ENCODE data around the gene DBP. TPM values are rescaled to one million over a fixed set of nuclear protein-coding genes. Genes with fewer than 3 reads are reported as not detected.
"Not testable (repeated sequence)": the region's sequence is repeated elsewhere in the genome, so short reads cannot be mapped to it uniquely, and the experiment has no call there.

Gene DBP
- total RNA-seq, 1 experiment from 2014 or later: 12.6 TPM

DNA sequence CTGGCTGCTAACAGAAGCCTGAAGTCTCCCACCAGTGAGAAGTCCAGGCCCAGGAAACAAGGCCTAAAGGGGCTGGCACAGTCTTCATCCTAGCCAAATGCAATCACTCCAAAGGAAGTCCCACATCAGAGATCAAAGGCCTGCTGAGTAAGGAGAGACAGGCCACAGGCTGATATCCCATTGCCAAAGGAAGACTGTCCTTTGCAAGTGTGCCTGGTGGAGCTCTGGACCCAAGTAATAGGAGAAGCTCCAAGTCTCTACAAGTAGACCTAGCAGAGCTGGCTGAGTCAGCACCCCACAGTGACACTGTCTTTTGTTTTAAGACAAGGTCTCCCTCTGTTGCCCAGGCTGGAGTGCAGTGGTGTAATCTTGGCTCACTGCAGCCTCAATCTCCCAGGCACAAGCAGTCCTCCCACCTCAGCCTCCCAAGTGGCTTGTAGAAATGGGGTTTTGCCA lies 4.5 kb downstream of the DBP start:
- no peak overlapping the region for H2BK12ac ChIP-seq (ENCODE audit: insufficient read length, low read depth, low read length)
- no peaks in the 10 kb centered on the region for H3K9me3 Mint-ChIP-seq
- H3K4me1 ChIP-seq (ENCODE audit: insufficient read depth, low read length): peaks cover 7% of the 10 kb centered on the region; the same call in 1 of the 2 replicates
- H3K4me1 Mint-ChIP-seq: peaks cover 24 to 44% of the 10 kb centered on the region in 2 experiments
- no peak overlapping the region for H4K5ac ChIP-seq (ENCODE audit: insufficient read length, low read depth, low read length)
- H4K20me1 ChIP-seq (ENCODE audit: control insufficient read depth, insufficient read depth, insufficient read length): no peaks in the 10 kb centered on the region
- no peak overlapping the region for H2BK5ac ChIP-seq (ENCODE audit: insufficient read length, low read length)
- no peak overlapping the region; a peak in 1 of 7 replicates for H3K27ac Mint-ChIP-seq
- H3K9me3 ChIP-seq (ENCODE audit: control insufficient read depth, low read depth, low read length): no peaks in the 10 kb centered on the region
- H2BK120ac ChIP-seq (ENCODE audit: low read depth, low read length, poor library complexity, severe bottlenecking): no peak overlapping the region
- DNase-seq: no peak
- no peaks in the 10 kb centered on the region for H3K79me2 ChIP-seq (ENCODE audit: insufficient read depth, low read length)
- H3K4me3 Mint-ChIP-seq: no peak overlapping the region; a peak in 1 of 5 replicates
- H2AK5ac ChIP-seq (ENCODE audit: insufficient read length, low read length): no peak overlapping the region
- H3K23ac ChIP-seq (ENCODE audit: insufficient read length, low read depth, low read length): no peak overlapping the region
- H3K4ac ChIP-seq (ENCODE audit: low read depth, low read length): no peak overlapping the region
- no peak overlapping the region for H3K14ac ChIP-seq (ENCODE audit: insufficient read depth, low read length)
- H2AFZ ChIP-seq (ENCODE audit: low read length): no peak overlapping the region
- peaks cover 3 to 21% (median 14%) of the 10 kb centered on the region in 3 experiments; a peak in 6 of 7 replicates for H3K36me3 Mint-ChIP-seq (ENCODE audit: insufficient read depth in 1 of 3, low read depth in 3 of 3)
- H3K18ac ChIP-seq (ENCODE audit: insufficient read length, low read depth, low read length): no peak overlapping the region
- H3K23me2 ChIP-seq (ENCODE audit: insufficient read length, low read depth, low read length, poor library complexity, severe bottlenecking): peaks cover 32% of the 10 kb centered on the region
- H3K79me1 ChIP-seq (ENCODE audit: insufficient read depth, low read depth, low read length, poor library complexity, severe bottlenecking): no peaks in the 10 kb centered on the region
- H3K56ac ChIP-seq (ENCODE audit: insufficient read length, low read depth, low read length): no peak overlapping the region
- peaks cover 4% of the 10 kb centered on the region for H3K27me3 Mint-ChIP-seq (ENCODE audit: low read depth)
- H3K27me3 ChIP-seq (ENCODE audit: insufficient read depth, low read length): no peaks in the 10 kb centered on the region; the same call in 1 of the 2 replicates
- H3T11ph ChIP-seq (ENCODE audit: low read length): no peak overlapping the region
- no peak overlapping the region for H3K27ac ChIP-seq (ENCODE audit: insufficient read length, low read depth, low read length)
- TF ChIP-seq, protein P1, sequence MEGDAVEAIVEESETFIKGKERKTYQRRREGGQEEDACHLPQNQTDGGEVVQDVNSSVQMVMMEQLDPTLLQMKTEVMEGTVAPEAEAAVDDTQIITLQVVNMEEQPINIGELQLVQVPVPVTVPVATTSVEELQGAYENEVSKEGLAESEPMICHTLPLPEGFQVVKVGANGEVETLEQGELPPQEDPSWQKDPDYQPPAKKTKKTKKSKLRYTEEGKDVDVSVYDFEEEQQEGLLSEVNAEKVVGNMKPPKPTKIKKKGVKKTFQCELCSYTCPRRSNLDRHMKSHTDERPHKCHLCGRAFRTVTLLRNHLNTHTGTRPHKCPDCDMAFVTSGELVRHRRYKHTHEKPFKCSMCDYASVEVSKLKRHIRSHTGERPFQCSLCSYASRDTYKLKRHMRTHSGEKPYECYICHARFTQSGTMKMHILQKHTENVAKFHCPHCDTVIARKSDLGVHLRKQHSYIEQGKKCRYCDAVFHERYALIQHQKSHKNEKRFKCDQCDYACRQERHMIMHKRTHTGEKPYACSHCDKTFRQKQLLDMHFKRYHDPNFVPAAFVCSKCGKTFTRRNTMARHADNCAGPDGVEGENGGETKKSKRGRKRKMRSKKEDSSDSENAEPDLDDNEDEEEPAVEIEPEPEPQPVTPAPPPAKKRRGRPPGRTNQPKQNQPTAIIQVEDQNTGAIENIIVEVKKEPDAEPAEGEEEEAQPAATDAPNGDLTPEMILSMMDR (conservative IDR thresholded peaks at IDR 0.05): no peak
- no peak overlapping the region for H2BK20ac ChIP-seq (ENCODE audit: low read depth, low read length, poor library complexity, severe bottlenecking)
- no peak overlapping the region for H4K91ac ChIP-seq (ENCODE audit: insufficient read length, low read depth, low read length)
- no peak overlapping the region for H3K4me2 ChIP-seq (ENCODE audit: insufficient read depth, insufficient read length, low read length)
- H3K9ac ChIP-seq (ENCODE audit: extremely low read depth, insufficient read length, low read length): no peak overlapping the region
- no peak overlapping the region for H2BK15ac ChIP-seq (ENCODE audit: low read depth, low read length)
- H4K8ac ChIP-seq (replicated peaks; ENCODE audit: insufficient read length, low read depth, low read length): no peak overlapping the region

DNA sequence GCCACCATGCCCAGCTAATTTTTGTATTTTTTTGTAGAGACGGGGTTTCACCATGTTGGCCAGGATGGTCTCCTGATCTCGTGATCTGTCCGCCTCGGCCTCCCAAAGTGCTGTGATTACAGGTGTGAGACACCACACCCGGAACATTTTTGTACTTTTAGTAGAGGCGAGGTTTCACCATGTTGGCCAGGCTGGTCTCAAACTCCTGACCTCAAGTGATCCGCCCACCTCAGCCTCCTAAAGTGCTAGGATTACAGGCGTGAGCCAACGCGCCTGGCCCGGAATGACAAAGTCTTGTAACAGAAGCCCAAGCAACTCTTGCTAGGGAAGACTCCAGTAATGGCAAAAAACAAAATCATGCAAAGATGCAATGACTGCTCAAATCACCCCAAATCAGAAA lies 4.9 kb downstream of the DBP start:
- not testable (repeated sequence) for H3T11ph ChIP-seq (ENCODE audit: low read length); H3K27me3 ChIP-seq (ENCODE audit: insufficient read depth, low read length)

More for the DNA sequence above, 4.9 kb downstream of the DBP start:
- H3K4ac ChIP-seq (ENCODE audit: low read depth, low read length); H2BK120ac ChIP-seq (ENCODE audit: low read depth, low read length, poor library complexity, severe bottlenecking); H3K9me3 ChIP-seq (ENCODE audit: control insufficient read depth, low read depth, low read length); H3K4me2 ChIP-seq (ENCODE audit: insufficient read depth, insufficient read length, low read length); H3K9ac ChIP-seq (ENCODE audit: extremely low read depth, insufficient read length, low read length); H3K27ac Mint-ChIP-seq; H3K18ac ChIP-seq (ENCODE audit: insufficient read length, low read depth, low read length); H3K27me3 Mint-ChIP-seq (ENCODE audit: low read depth); H2AFZ ChIP-seq (ENCODE audit: low read length); H4K8ac ChIP-seq (replicated peaks; ENCODE audit: insufficient read length, low read depth, low read length); DNase-seq; H2BK15ac ChIP-seq (ENCODE audit: low read depth, low read length); H2BK20ac ChIP-seq (ENCODE audit: low read depth, low read length, poor library complexity, severe bottlenecking); H3K4me1 ChIP-seq (ENCODE audit: insufficient read depth, low read length); H3K79me2 ChIP-seq (ENCODE audit: insufficient read depth, low read length); H4K5ac ChIP-seq (ENCODE audit: insufficient read length, low read depth, low read length); H2BK5ac ChIP-seq (ENCODE audit: insufficient read length, low read length); H3K56ac ChIP-seq (ENCODE audit: insufficient read length, low read depth, low read length); H4K20me1 ChIP-seq (ENCODE audit: control insufficient read depth, insufficient read depth, insufficient read length); H3K9me3 Mint-ChIP-seq; H2AK5ac ChIP-seq (ENCODE audit: insufficient read length, low read length); H3K23ac ChIP-seq (ENCODE audit: insufficient read length, low read depth, low read length); H4K91ac ChIP-seq (ENCODE audit: insufficient read length, low read depth, low read length); H3K27ac ChIP-seq (ENCODE audit: insufficient read length, low read depth, low read length); H3K79me1 ChIP-seq (ENCODE audit: insufficient read depth, low read depth, low read length, poor library complexity, severe bottlenecking); H3K14ac ChIP-seq (ENCODE audit: insufficient read depth, low read length); H2BK12ac ChIP-seq (ENCODE audit: insufficient read length, low read depth, low read length): not testable (repeated sequence)
- WGBS (ENCODE audit: extremely low coverage, insufficient read length, low lambda C conversion rate): no CpG with 5 or more reads among the region's 11 CpGs
- peaks cover 32% of the 10 kb centered on the region for H3K23me2 ChIP-seq (ENCODE audit: insufficient read length, low read depth, low read length, poor library complexity, severe bottlenecking)
- Mint-ChIP-seq H3K4me3 (peak overlapping the region in 1 of 2 experiments; percentile 29; a peak in 1 of 5 replicates), H3K4me1 (peaks cover 22 to 45% of the 10 kb centered on the region in 2 experiments), H3K36me3 (ENCODE audit: insufficient read depth in 1 of 3, low read depth in 3 of 3) (peaks cover 3 to 21% (median 13%) of the 10 kb centered on the region in 3 experiments; a peak in 6 of 7 replicates)
